Measurements from ENCODE around the gene BRCA1. TPM values are rescaled to one million over a fixed set of nuclear protein-coding genes. Genes with fewer than 3 reads are reported as not detected.
"Not testable (repeated sequence)": the region's sequence is repeated elsewhere in the genome, so short reads cannot be mapped to it uniquely, and the experiment has no call there.

The BRCA1 gene
- polyA plus RNA-seq, 2 of the 4 experiments (the other 2 are of a cell fraction): 41.0 to 71.8 TPM

DNA sequence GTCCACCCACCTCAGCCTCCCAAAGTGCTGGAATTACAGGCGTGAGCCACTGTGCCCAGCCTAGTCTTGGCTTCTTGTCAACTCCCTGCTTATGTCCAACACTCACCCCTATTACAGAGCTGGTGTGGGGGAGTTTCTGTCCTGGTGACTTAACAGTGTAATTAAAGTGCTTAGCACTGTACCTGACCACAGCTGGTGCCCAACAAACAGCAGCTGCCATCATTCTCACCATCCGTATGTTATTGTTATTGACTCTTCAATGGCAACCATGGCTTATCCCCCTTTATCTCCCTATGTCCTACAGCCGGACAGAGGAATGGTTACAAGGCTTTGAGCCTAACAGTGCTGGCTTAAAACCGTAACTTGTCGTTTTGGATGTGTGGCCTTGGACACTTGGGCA is 17.0 kb upstream of the BRCA1 start:
- DNase-seq (ENCODE audit: low read depth in 1 of 2, low spot score in 1 of 2) (no peak), FAIRE-seq (no peak), ATAC-seq (no peak)
- Histone ChIP-seq H3K4me1 (no peaks in the 10 kb centered on the region), H3K9me3 (no peaks in the 10 kb centered on the region), H3K27ac (no peak overlapping the region), H3K4me2 (no peak overlapping the region), H3K4me3 (no peak overlapping the region)
- ChIA-PET POLR2A (no interaction called here), CTCF (interaction anchor here (1.1 to 1.4 kb wide), 2 partner anchors 13 to 118 kb away, joined by 3 to 5 read pairs; partner anchors contain the start of gene RND2)
- 92% methylated on average over 5 of the region's 5 CpGs for WGBS (ENCODE audit: missing lambda C conversion rate)
- TF ChIP-seq POLR2AphosphoS2 (conservative IDR thresholded peaks at IDR 0.05; ENCODE audit: low read length): no peak

DNA sequence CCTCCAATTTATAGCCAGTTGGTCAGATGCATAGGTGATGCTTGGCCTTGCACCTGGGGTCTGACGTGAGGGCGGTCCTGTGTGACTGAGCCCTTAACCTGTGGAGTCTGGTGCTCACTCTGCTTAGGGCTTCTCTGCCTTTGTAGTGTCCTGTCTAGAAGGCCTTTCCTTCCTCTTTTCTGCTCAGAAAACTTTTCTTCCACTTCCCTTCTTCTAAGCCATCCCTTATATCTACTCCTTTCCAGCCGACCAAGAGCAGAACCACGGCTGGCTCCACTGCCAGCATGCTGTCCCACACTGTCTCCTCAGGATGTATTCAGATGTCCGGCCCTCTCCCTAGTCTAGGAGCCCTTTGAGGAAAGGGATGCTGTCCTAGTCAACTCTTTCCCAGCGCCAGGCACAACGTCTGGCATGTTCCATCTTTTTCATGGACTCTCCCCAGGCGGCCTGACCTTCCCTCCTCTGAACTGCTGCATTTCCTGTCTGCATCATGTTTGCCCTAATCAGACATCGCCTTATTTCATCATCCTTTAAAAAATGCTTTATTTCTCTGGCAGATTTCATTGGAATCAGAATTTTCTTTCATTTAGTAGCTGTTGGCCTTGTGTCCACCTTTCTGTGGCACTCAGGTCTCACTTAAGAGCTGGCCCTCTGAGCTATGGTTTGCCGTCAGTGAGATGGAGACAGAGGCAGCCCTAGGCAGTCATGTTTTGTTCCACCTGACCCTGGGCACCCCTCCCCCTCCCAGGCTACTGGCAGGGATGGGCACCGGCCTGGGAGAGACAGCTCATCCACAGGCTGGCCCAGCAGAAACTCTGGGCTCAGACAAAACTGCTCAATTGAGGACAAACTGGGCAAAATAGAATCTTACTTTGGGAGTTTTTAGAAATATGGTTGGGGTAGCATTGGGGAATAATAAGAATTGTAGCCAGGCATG is 15.5 kb upstream of the BRCA1 start:
- Histone ChIP-seq H3K4me2 (no peak overlapping the region), H3K4me3 (no peak overlapping the region), H3K9me3 (no peaks in the 10 kb centered on the region), H3K27ac (no peak overlapping the region), H3K4me1 (no peaks in the 10 kb centered on the region)
- ChIA-PET CTCF (interaction anchor here (0.7 to 1.4 kb wide), 5 partner anchors 9 to 116 kb away, joined by 3 to 5 read pairs (median 3); partner anchors contain the start of gene RND2), POLR2A (no interaction called here)
- ATAC-seq: no peak
- WGBS (ENCODE audit: missing lambda C conversion rate): 85% methylated on average over 11 of the region's 11 CpGs
- FAIRE-seq: no peak
- TF ChIP-seq JUN (IDR thresholded peaks at IDR 0.05) (no peak), EHF (CRISPR knock-in tag; IDR thresholded peaks at IDR 0.05) (no peak), MAZ (IDR thresholded peaks at IDR 0.05; ENCODE audit: borderline replicate concordance, low read depth, low read length) (no peak), JUNB (IDR thresholded peaks at IDR 0.05) (no peak), TP53 (CRISPR knock-in tag; IDR thresholded peaks at IDR 0.05) (no peak), HEYL (CRISPR knock-in tag; IDR thresholded peaks at IDR 0.05) (no peak), NFE2L2 (conservative IDR thresholded peaks at IDR 0.05; ENCODE audit: low read length) (no peak), ZC3H11A (IDR thresholded peaks at IDR 0.05) (no peak), EP300 (IDR thresholded peaks at IDR 0.05) (no peak)
- TF ChIP-seq, protein P1, sequence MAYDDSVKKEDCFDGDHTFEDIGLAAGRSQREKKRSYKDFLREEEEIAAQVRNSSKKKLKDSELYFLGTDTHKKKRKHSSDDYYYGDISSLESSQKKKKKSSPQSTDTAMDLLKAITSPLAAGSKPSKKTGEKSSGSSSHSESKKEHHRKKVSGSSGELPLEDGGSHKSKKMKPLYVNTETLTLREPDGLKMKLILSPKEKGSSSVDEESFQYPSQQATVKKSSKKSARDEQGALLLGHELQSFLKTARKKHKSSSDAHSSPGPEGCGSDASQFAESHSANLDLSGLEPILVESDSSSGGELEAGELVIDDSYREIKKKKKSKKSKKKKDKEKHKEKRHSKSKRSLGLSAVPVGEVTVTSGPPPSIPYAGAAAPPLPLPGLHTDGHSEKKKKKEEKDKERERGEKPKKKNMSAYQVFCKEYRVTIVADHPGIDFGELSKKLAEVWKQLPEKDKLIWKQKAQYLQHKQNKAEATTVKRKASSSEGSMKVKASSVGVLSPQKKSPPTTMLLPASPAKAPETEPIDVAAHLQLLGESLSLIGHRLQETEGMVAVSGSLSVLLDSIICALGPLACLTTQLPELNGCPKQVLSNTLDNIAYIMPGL (CRISPR knock-in tag; IDR thresholded peaks at IDR 0.05; ENCODE audit: borderline replicate concordance): no peak
- TF ChIP-seq, protein P2, sequence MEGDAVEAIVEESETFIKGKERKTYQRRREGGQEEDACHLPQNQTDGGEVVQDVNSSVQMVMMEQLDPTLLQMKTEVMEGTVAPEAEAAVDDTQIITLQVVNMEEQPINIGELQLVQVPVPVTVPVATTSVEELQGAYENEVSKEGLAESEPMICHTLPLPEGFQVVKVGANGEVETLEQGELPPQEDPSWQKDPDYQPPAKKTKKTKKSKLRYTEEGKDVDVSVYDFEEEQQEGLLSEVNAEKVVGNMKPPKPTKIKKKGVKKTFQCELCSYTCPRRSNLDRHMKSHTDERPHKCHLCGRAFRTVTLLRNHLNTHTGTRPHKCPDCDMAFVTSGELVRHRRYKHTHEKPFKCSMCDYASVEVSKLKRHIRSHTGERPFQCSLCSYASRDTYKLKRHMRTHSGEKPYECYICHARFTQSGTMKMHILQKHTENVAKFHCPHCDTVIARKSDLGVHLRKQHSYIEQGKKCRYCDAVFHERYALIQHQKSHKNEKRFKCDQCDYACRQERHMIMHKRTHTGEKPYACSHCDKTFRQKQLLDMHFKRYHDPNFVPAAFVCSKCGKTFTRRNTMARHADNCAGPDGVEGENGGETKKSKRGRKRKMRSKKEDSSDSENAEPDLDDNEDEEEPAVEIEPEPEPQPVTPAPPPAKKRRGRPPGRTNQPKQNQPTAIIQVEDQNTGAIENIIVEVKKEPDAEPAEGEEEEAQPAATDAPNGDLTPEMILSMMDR (IDR thresholded peaks at IDR 0.05): no peak
- DNase-seq (ENCODE audit: low read depth in 1 of 2, low spot score in 1 of 2): no peak

DNA sequence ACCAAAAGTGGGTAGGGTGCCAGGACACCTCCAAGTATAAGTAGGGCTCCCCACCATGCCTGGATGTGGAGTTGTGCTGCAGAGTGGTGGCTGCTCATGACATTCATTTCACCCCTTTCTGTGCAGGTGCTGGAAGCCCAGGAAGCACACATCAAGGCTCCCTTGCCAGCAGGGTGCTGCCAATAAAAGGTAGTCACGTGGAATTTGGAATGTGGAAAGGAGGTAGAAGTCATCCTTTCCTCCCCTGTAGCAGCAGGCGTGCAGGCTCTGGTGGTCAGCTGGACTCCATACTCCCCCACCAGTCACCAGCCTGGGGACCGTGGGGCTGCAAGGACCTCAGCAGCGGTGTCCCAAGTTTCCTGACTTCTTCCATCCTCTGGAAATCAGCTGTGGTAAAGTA is 13.4 kb upstream of the BRCA1 start:
- H3K4me3 ChIP-seq; DNase-seq (ENCODE audit: low read depth in 1 of 2, low spot score in 1 of 2); H3K4me2 ChIP-seq; H3K9me3 ChIP-seq; FAIRE-seq; H3K27ac ChIP-seq; H3K4me1 ChIP-seq; CTCF ChIA-PET; ATAC-seq: not testable (repeated sequence)
- WGBS (ENCODE audit: missing lambda C conversion rate): 90% methylated on average over 4 of the region's 4 CpGs
- POLR2A ChIA-PET: interaction anchor here (0.7 to 1.0 kb wide), 2 partner anchors 9 to 141 kb away, joined by 3 to 5 read pairs; no protein-coding TSS in a partner anchor

DNA sequence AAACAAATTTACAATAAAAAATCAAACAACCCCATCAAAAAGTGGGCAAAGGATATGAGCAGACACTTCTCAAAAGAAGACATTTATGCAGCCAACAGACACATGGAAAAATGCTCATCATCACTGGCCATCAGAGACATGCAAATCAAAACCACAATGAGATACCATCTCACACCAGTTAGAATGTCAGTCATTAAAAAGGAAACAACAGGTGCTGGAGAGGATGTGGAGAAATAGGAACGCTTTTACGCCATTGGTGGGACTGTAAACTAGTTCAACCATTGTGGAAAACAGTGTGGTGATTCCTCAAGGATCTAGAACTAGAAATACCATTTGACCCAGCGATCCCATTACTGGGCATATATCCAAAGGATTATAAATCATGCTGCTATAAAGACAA is 11.4 kb upstream of the BRCA1 start:
- FAIRE-seq; ATAC-seq; H3K27ac ChIP-seq; H3K9me3 ChIP-seq; H3K4me2 ChIP-seq; H3K4me3 ChIP-seq; CTCF ChIA-PET; DNase-seq (ENCODE audit: low read depth in 1 of 2, low spot score in 1 of 2); H3K4me1 ChIP-seq; POLR2A ChIA-PET: not testable (repeated sequence)
- 90% methylated on average over 3 of the region's 3 CpGs for WGBS (ENCODE audit: missing lambda C conversion rate)
